Stomach smooth muscle (tissue), 2 donors: ENCODE measurements around the gene SSU72.
"Not testable (repeated sequence)": the region's sequence is repeated elsewhere in the genome, so short reads cannot be mapped to it uniquely, and the experiment has no call there.

Source experiments
- H3K27ac ChIP-seq: one replicate; pipeline ENCODE4 v1.7.0; 2013; ENCODE audit warnings: mild to moderate bottlenecking, low read length, inconsistent platforms
- H3K27me3 ChIP-seq, 2 donors: one replicate each; pipeline ENCODE4 v1.7.0; 2013; ENCODE audit warnings: low read length in 2 of 2; ENCODE audit not compliant: insufficient read depth in 2 of 2, control insufficient read depth in 1 of 2
- H3K36me3 ChIP-seq, 2 donors: one replicate each; pipeline ENCODE4 v1.7.0; 2013; ENCODE audit warnings: low read length in 2 of 2; ENCODE audit not compliant: control insufficient read depth in 2 of 2, insufficient read depth in 2 of 2
- H3K4me1 ChIP-seq: one replicate; pipeline ENCODE4 v1.7.0; 2013; ENCODE audit warnings: low read length; ENCODE audit not compliant: control insufficient read depth, insufficient read depth
- H3K4me3 ChIP-seq, 2 donors: one replicate each; pipeline ENCODE4 v1.7.0; 2013; ENCODE audit warnings: low read length in 2 of 2
- H3K9ac ChIP-seq, 2 donors: one replicate each; pipeline ENCODE4 v1.7.0; 2013; ENCODE audit warnings: low read length in 2 of 2, mild to moderate bottlenecking in 1 of 2
- H3K9me3 ChIP-seq, 2 donors: one replicate each; pipeline ENCODE4 v1.7.0; 2013; ENCODE audit warnings: low read length in 2 of 2; ENCODE audit not compliant: control insufficient read depth in 2 of 2
- donor health status: healthy.
- donor health status: Pancreatic carcinoma.

The SSU72 gene

GRCh38 chr1:1522536-1522935, 52.1 kb downstream of the SSU72 start:
- not testable (repeated sequence) for H3K36me3 ChIP-seq, H3K4me1 ChIP-seq, H3K27ac ChIP-seq, H3K27me3 ChIP-seq, H3K4me3 ChIP-seq, H3K9me3 ChIP-seq, H3K9ac ChIP-seq

- H3K4me1 ChIP-seq = no peaks in the 10 kb centered on the region
- no peaks in the 10 kb centered on the region for H3K9me3 ChIP-seq
- no peaks in the 10 kb centered on the region for H3K27me3 ChIP-seq
- no peak overlapping the region for H3K9ac ChIP-seq
- H3K4me3 ChIP-seq = no peak overlapping the region
- H3K27ac ChIP-seq = no peak overlapping the region
- H3K36me3 ChIP-seq = peaks cover 6 to 10% of the 10 kb centered on the region in 2 donors
Measured at GRCh38 chr1:1521331-1521730, 53.3 kb downstream of the SSU72 start.

GRCh38 chr1:1519805-1520505, 54.7 kb downstream of the SSU72 start:
- H3K27me3 ChIP-seq, H3K4me3 ChIP-seq, H3K9ac ChIP-seq, H3K4me1 ChIP-seq, H3K27ac ChIP-seq, H3K9me3 ChIP-seq, H3K36me3 ChIP-seq: not testable (repeated sequence)

- H3K36me3 ChIP-seq, H3K27ac ChIP-seq, H3K9ac ChIP-seq: not testable (repeated sequence)
Measured at GRCh38 chr1:1518621-1519007, 56.0 kb downstream of the SSU72 start.

GRCh38 chr1:1517973-1518620, 56.6 kb downstream of the SSU72 start:
- Histone ChIP-seq H3K4me1 (peaks cover 5% of the 10 kb centered on the region), H3K9me3 (no peaks in the 10 kb centered on the region), H3K36me3 (peaks cover 6 to 8% of the 10 kb centered on the region in 2 donors), H3K4me3 (no peak overlapping the region), H3K27me3 (no peaks in the 10 kb centered on the region), H3K27ac (no peak overlapping the region), H3K9ac (no peak overlapping the region)

More at GRCh38 chr1:1518621-1519007, 56.0 kb downstream of the SSU72 start:
- not testable (repeated sequence) for H3K27me3 ChIP-seq, H3K9me3 ChIP-seq, H3K4me3 ChIP-seq, H3K4me1 ChIP-seq

- H3K9ac ChIP-seq, H3K27ac ChIP-seq, H3K4me1 ChIP-seq, H3K4me3 ChIP-seq, H3K27me3 ChIP-seq, H3K36me3 ChIP-seq, H3K9me3 ChIP-seq: not testable (repeated sequence)
Measured at GRCh38 chr1:1516923-1517322, 57.7 kb downstream of the SSU72 start.

GRCh38 chr1:1514376-1514775, 60.3 kb downstream of the SSU72 start:
- not testable (repeated sequence) for H3K36me3 ChIP-seq, H3K4me3 ChIP-seq, H3K9me3 ChIP-seq, H3K27me3 ChIP-seq, H3K9ac ChIP-seq, H3K27ac ChIP-seq
- H3K4me1 ChIP-seq = peaks cover 12% of the 10 kb centered on the region

- H3K36me3 ChIP-seq, H3K27me3 ChIP-seq, H3K27ac ChIP-seq, H3K9me3 ChIP-seq, H3K9ac ChIP-seq, H3K4me3 ChIP-seq: not testable (repeated sequence)
- peaks cover 12% of the 10 kb centered on the region for H3K4me1 ChIP-seq
Measured at GRCh38 chr1:1513675-1514074, 61.0 kb downstream of the SSU72 start.

- not testable (repeated sequence) for H3K27me3 ChIP-seq, H3K9me3 ChIP-seq, H3K27ac ChIP-seq, H3K9ac ChIP-seq, H3K36me3 ChIP-seq
- H3K4me1 ChIP-seq = peaks cover 12% of the 10 kb centered on the region
- H3K4me3 ChIP-seq = peak overlapping the region in 1 of 2 donors; percentile 91
Measured at GRCh38 chr1:1512425-1512824, 62.2 kb downstream of the SSU72 start.

- Histone ChIP-seq H3K27ac (peak within 1 kb of the TSS; percentile 74), H3K27me3 (no peaks in the 10 kb centered on the region), H3K4me3 (peak within 1 kb of the TSS; percentile 78 to 91), H3K36me3 (no peaks in the 10 kb centered on the region), H3K9me3 (no peaks in the 10 kb centered on the region), H3K9ac (peak within 1 kb of the TSS; percentile 80 to 81), H3K4me1 (peaks cover 12% of the 10 kb centered on the region)
Measured at GRCh38 chr1:1511533-1512285, 63.0 kb downstream of the SSU72 start, which contains the start of gene ATAD3A. Gene ATAD3A (plus strand): TSS chr1:1512162. CDS start chr1:1512269, 107 bp downstream.
